ENCODE results near the gene MLLT10. TPM values are rescaled to one million over a fixed set of nuclear protein-coding genes. Genes with fewer than 3 reads are reported as not detected.

MLLT10 gene
- total and polyA plus RNA-seq, 9 of the 15 experiments (the other 6 are each of a cell fraction or from before 2014, with no cell fraction given): 18.8 to 81.4 (median 64.2) TPM

- H3K79me2 ChIP-seq (ENCODE audit: control insufficient read depth, insufficient read depth, low read length): peaks cover 36% of the 10 kb centered on the region; the same call in 2 of the 3 replicates
- no peaks in the 10 kb centered on the region for H3K36me3 ChIP-seq (ENCODE audit: control insufficient read depth, insufficient read depth, low read length)
- intact Hi-C loops (cut with micrococcal nuclease) (loop anchor here (5.0 kb wide), 1 partner anchor 791 kb away; the partner anchor contains the start of gene COMMD3), in situ Hi-C loops (cut with MboI) (no loop called here)
- H3K4me1 ChIP-seq (replicated peaks in 1 of 2; ENCODE audit: control insufficient read depth in 2 of 2, insufficient read depth in 2 of 2, low read length in 2 of 2): peaks cover 15% of the 10 kb centered on the region in 2 experiments; a peak in 4 of 5 replicates
- FAIRE-seq (no peak), ATAC-seq (peak; percentile 62), DNase-seq (ENCODE audit: extremely low read depth in 1 of 4, low spot score in 3 of 4) (peak in 3 of 4 experiments; percentile 60 to 85 (median 75))
- peak overlapping the region; percentile 58 for H2AFZ ChIP-seq (ENCODE audit: low read depth, low read length)
- no peaks in the 10 kb centered on the region for H3K9me1 ChIP-seq (ENCODE audit: control insufficient read depth, insufficient read depth, low read length)
- peak overlapping the region; percentile 39 for H3K4me3 ChIP-seq
- H3K4me2 ChIP-seq (ENCODE audit: insufficient read depth, low read length): peak overlapping the region; percentile 77
- TSS peak; percentile 52 for BruUV-seq (replicated peaks)
- H3K27ac ChIP-seq (ENCODE audit: extremely low read depth, low read depth, low read length): peak overlapping the region; percentile 92
- peak overlapping the region; percentile 94 to 96 for H3K9ac ChIP-seq (ENCODE audit: insufficient read depth in 1 of 2, low read depth in 2 of 2, low read length in 2 of 2)
- no peaks in the 10 kb centered on the region for H4K20me1 ChIP-seq (replicated peaks; ENCODE audit: control insufficient read depth, insufficient read depth, low read length)
- CTCF ChIA-PET (ENCODE audit: low intra/inter-chr PET ratio): no interaction called here
- POLR2A ChIA-PET: interaction anchor here (0.6 to 3.1 kb wide), 12 partner anchors 10 to 1004 kb away, joined by 3 to 14 read pairs (median 4); no protein-coding TSS in a partner anchor
- H3K9me3 ChIP-seq (replicated peaks; ENCODE audit: control insufficient read depth, insufficient read depth, low read depth, low read length): no peaks in the 10 kb centered on the region
- no peaks in the 10 kb centered on the region for H3K27me3 ChIP-seq (ENCODE audit: control insufficient read depth in 2 of 2, insufficient read depth in 2 of 2, low read length in 2 of 2)
- under 1% methylated on average over 20 of the region's 56 CpGs for WGBS (ENCODE audit: insufficient coverage, low coverage, missing lambda C conversion rate)
- TF ChIP-seq CGGBP1 (CRISPR knock-in tag; IDR thresholded peaks at IDR 0.05) (no peak), POLR2AphosphoS5 (IDR thresholded peaks at IDR 0.05; ENCODE audit: control insufficient read depth, insufficient read depth, low read depth, low read length) (peak; percentile 30; the same call in 1 of the 2 replicates), GTF3C2 (IDR thresholded peaks at IDR 0.05; ENCODE audit: borderline replicate concordance, extremely low read depth, insufficient read length) (no peak), MYC (IDR thresholded peaks at IDR 0.05; ENCODE audit: low read depth, low read length) (peak; percentile 53; the same call in 1 of the 2 replicates), MYC (CRISPR knock-in tag; IDR thresholded peaks at IDR 0.05; ENCODE audit: borderline replicate concordance, low read depth) (no peak), ZNF518B (CRISPR knock-in tag; IDR thresholded peaks at IDR 0.05) (no peak), ZNF584 (CRISPR knock-in tag; IDR thresholded peaks at IDR 0.05; ENCODE audit: low read depth) (0 out of 2 replicates have a peak, but pooled peaks have one; percentile 43), ZNF274 (IDR thresholded peaks at IDR 0.05; ENCODE audit: borderline replicate concordance, low read depth, low read length) (no peak), NR2C2 (CRISPR knock-in tag; IDR thresholded peaks at IDR 0.05) (no peak), NR2C2 (tag; IDR thresholded peaks at IDR 0.05) (peak; percentile 74), SUPT5H (IDR thresholded peaks at IDR 0.05) (peak; percentile 59; the same call in 1 of the 2 replicates), GABPB1 (CRISPR knock-in tag; IDR thresholded peaks at IDR 0.05) (peak; percentile 44; the same call in 1 of the 2 replicates)
Observed at GRCh38 chr10:21526188-21526859, 7.7 kb upstream of the MLLT10 start.
